Measurements from ENCODE around the gene SPTAN1.

GRCh38 chr9:128577206-128577605 is 24.8 kb downstream of the SPTAN1 start:
- no peak for TF ChIP-seq CTCF (conservative IDR thresholded peaks at IDR 0.05; ENCODE audit: low read depth in 2 of 2)
- no peak for TF ChIP-seq EZH2phosphoT487 (IDR thresholded peaks at IDR 0.05; ENCODE audit: unreplicated experiment)
- TF ChIP-seq CREB1 (CRISPR knock-in tag; IDR thresholded peaks at IDR 0.05; ENCODE audit: low read depth): no peak
- no peak for TF ChIP-seq ZNF114 (CRISPR knock-in tag; IDR thresholded peaks at IDR 0.05)
- TF ChIP-seq EZH2 (IDR thresholded peaks at IDR 0.05; ENCODE audit: low read depth, unreplicated experiment): no peak
- TF ChIP-seq POLR2AphosphoS5 (IDR thresholded peaks at IDR 0.05; ENCODE audit: low read depth): no peak
- TF ChIP-seq, protein P1, sequence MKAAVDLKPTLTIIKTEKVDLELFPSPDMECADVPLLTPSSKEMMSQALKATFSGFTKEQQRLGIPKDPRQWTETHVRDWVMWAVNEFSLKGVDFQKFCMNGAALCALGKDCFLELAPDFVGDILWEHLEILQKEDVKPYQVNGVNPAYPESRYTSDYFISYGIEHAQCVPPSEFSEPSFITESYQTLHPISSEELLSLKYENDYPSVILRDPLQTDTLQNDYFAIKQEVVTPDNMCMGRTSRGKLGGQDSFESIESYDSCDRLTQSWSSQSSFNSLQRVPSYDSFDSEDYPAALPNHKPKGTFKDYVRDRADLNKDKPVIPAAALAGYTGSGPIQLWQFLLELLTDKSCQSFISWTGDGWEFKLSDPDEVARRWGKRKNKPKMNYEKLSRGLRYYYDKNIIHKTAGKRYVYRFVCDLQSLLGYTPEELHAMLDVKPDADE (IDR thresholded peaks at IDR 0.05): no peak
- TF ChIP-seq REST (IDR thresholded peaks at IDR 0.05; ENCODE audit: unreplicated experiment): no peak
- no peak for TF ChIP-seq JUNB (IDR thresholded peaks at IDR 0.05; ENCODE audit: unreplicated experiment)
